T-helper 9 cell (primary cell): ENCODE measurements around the gene LTN1.
"Not testable (repeated sequence)": the region's sequence is repeated elsewhere in the genome, so short reads cannot be mapped to it uniquely, and the experiment has no call there.

Source experiments
- DNase-seq: peaks from one replicate; pipeline ENCODE4 v3.0.0-alpha.2; 2020

Gene LTN1

DNA sequence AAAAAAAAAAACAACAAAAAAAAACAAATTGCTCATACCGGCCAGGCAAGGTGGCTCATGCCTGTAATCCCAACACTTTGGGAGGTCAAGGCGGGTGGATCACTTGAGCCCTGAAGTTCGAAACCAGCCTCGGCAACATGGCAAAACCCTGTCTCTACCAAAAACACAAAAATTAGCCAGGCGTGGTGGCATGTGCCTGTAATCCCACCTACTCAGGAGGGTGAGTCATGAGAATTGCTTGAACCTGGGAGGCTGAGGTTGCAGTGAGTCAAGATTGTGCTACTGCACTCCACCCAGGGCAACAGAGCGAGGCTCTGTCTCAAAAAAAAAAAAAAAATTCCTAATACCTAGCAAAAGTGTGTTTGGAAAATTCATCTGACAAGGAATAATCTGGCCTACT, 4.5 kb downstream of the LTN1 start:
- DNase-seq, result not testable (repeated sequence)

DNA sequence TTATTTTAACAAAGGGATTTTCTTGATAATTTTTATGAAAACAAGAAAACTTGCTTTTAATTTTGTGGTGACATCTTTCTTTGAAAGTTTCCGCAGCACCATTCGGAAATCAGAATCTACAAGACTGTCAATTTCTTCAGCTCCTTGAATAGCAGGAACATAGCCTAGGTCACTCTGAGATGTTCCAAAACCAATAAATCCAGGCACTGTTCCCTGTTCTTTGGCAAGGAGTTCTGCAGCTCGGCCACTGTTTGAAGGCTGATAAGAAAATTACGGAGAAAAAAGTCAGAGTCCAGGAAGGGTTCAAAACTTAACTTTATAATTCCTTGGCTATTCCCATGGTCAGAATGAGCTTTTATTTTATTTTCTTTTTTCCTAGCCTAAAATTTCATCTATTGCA, 6.0 kb downstream of the LTN1 start:
- DNase-seq, result no peak

DNA sequence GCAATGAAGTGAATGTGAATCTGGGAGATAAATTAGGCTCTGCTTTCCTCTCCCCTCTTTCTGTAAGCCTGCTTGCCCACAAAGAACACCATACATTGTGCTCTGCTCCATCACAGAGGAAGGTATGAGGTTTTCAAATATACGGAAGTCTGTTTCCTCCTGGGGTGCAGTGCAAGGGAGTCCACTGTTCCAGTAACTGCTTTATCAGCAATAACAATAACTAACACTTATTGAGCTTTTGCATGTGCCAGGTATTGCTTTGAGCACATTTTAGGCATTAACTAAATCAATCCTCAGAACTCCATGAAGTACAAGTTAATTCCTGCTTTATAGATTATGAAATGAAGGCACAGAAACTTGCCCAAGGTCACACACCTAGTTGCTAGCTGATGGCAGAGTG, 10.0 kb downstream of the LTN1 start:
- no peak for DNase-seq

DNA sequence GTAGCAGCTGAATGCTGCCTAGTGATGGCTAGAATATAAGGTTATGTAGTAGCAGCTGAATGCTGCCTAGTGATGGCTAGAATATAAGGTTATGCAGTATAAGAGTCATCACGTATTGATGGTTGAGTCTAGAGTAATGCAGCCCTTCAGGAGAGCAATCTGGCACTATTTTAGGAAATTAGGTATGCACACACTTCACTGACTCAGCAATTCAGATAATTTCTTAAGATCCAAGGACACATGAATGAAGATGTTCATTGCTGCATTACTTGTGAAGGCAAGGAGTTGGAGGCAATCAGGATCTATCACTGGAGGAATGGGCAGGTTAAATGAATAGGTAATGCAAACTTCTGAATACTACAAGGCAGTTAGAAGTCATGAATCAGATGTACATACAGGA, 13.6 kb downstream of the LTN1 start:
- no peak for DNase-seq

DNA sequence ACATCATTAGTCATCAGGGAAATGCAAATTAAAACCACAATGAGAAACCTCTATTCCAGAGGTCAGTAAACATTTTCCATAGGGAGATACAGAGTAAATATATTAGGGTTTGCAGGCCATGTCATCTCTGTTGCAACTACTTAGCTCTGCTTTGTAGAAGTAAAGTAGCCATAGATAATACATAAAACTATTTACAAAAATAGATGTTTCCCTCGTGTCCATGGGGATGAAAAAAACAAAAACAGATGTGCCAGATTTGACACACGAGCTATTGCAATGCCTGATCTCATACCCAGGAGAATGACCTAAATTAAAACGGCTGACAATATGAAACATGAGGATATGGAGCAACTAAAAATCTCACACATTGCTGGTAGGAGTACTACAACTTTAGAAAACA, 17.3 kb downstream of the LTN1 start:
- no peak for DNase-seq

DNA sequence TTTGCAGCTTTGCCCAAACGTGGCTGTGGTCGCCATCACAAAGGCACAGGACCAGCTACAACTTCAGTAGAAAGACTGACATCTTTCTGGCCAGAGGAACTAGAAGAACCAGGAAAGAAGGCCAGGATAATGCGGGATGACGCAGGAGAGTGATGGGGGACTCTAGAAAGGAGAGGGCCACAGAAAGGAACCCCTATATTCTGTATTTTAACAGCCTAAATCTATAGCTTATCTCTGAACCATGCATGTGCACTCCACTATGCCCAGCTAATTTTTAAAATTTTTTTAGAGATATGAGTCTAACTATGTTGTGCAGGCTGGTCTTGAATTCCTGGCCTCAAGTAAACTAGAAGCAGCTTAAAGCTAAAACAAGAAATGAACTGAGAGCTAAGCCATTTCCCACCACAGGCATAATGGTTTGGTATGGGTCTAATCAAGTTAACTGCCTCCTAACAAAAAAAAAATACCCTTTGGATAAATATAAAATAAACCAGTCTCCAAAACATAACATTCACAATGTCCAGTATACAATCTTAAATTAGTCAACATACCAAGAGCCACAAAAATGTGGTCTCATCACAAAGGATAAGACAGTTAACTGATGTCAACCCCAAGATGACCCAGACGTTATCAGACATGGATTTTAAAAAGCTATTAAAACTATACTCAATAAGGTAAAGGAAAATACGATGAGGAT, 18.0 kb downstream of the LTN1 start:
- DNase-seq, result no peak

DNA sequence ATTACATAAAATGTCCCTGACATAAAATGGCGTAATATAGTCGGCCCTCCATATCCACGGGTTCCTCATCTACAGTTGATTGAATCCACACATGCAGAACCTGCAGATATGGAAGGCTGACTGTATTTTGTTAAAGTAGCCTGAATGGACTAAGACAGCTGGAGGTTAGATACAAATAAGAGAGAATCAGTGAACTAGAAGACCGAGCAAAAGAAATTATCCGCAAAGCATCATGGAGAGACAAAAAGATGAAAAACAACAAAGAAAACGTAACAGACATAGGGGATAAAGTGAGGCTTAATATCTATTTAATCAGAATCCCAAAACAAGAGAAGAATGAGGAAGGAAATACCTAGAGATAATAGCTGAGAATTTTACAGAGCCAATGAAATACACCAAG, 20.3 kb downstream of the LTN1 start:
- DNase-seq, result no peak

DNA sequence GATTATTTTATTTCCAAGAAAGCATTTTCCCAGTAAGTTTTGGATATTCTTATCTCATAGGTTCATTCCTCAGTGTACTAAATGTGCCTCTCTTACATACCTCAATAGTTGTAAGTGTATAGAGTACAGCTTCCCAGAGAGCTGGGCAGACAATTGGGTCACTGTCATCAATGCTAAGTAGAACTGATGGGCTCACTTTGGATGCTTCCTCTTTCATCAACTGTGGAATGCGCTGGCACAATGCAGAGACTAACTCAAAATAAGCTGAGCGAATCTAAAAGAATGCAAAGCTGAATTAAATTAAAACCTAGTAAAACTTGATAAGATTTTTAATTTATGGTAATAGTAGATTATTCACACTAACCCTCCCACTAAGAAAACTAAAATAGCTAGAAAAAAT, 21.5 kb downstream of the LTN1 start:
- no peak for DNase-seq

DNA sequence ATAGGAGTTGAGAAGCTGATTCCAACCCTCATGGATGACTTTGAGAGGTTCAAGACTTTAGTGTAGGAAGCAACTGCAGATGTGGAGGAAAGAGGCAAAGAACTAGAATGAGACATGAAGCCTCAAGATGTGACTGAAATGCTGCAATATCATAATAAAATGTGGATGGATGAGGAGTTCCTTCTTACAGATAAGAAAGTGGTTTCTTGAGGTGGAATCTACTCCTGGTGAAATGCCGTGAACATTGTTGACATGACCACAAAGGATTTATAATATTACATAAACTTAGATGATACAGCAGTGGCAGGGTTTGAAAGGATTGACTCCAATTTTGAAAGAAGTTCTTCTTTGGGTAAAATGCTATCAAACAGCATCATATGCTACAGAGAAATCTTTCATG, 28.8 kb downstream of the LTN1 start:
- DNase-seq, result no peak

DNA sequence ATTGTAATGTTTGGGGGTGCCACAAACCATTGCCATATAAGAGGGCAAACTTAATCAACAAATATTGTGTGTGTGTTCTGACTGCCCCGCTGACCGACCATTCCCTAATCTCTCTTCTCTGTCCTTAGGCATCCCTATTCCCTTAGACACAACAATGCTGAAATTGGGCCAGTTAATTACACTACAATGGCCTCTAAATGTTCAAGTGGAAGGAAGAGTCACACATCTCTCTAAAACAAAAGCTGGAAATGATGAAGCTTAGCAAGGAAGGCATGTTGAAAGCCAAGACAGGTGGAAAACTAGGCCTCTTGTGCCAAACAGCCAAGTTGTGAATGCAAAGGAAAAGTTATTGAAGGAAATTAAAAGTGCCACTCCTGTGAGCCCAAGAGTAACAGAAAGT, 30.2 kb downstream of the LTN1 start:
- DNase-seq, result no peak

DNA sequence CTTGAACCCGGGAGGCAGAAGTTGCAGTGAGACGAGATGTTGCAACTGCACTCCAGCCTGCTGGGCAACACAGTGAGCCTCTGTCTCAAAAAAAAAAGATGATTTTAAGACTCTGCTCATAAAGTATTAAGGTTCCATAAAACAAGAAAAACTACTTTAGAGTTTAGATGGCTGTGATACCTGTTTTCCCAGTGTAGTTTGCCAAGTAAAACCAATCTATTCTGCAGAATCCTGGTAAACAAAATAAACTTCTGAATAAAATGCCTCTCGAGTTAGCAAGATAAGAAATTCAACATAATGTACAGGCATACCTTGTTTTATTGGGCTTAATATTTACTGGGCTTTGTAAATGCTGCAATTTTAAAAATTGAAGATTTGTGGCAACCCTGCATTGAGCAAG, 30.8 kb downstream of the LTN1 start:
- DNase-seq, result no peak

DNA sequence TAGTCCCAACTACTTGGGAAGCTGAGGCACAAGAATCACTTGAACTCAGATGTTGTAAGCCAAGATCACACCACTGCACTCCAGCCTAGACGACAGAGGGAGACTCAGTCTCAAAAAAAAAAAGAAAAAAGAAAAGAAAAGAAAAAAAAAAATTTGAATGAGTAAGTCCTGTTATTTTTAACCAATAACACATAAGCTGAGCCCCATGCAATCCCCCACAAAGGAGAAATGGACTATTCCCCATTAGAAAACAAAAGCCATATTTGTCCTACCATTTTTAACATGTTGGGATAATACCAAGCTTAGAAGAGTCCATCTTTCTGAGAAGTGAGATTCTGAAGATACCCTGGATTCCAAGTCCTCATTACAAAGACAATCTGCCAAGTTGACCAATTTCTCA, 32.4 kb downstream of the LTN1 start:
- no peak for DNase-seq

DNA sequence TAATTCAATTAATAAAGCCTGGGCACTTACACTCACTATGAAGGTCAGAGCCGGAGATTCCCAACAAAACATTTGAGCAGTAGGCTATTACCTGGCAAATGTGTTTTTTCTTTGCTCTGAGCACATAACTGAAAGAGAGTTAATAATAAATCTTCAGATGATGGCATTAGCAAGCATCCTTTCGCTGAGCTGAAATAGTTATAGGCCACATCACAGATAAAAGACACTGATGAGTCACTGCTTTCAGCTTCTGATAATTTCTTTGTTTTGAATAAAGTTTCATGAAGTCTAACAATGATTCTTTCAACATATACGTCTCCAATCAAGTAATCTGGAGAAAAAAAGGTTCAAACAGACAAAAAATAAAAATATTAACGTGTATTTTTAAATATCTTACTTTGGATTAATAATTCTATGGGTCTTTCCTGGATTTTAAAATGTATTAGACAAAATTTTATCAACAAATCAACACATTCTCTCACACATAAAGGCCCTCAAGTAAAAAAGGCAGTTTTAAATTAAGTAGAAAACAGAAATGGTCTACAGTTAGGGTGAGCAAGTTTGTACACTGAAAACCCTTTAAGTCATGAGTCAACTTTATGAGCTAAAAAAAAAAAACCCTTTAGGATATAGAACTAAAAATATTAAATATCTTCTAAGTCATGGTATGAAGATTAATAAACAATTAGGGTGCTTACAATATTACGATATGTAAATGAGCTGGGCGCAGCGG, 33.1 kb downstream of the LTN1 start:
- DNase-seq, result no peak

DNA sequence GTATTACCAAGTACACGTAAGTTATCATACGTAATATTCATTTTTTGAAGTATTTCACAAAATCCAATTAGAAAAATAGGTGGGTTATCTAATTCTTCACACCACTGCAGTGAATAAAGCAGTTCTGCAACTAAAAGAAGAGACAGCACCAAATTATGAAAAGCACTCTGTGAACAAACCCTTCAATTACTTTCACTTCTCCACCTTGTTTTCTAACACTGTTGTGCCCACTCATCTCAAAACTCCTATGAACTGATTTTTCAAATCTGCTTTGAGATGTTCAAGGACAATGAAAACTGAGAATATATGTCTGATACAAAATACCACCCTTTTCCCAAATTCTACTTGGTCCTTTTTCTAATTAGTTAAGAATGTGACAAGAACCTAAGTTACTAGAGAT, 39.4 kb downstream of the LTN1 start:
- no peak for DNase-seq

DNA sequence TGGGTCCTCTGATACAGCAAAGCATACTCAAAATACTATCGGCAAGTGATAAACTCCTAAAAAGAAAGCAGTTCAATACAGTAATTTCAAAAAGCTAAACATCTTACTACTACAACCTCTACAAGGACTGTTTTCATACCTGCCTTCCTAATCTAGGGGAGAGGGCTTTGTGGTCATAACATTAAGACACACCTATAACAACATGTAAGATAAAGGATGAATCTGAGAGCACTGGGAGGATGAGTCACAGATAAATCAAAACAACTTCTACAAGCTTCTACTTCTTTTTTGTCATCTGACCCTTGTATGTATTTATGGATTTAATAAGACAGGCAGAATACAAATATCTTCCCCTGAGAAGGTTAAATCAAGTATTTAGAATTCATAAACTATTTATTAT, 40.0 kb downstream of the LTN1 start:
- DNase-seq, result no peak

DNA sequence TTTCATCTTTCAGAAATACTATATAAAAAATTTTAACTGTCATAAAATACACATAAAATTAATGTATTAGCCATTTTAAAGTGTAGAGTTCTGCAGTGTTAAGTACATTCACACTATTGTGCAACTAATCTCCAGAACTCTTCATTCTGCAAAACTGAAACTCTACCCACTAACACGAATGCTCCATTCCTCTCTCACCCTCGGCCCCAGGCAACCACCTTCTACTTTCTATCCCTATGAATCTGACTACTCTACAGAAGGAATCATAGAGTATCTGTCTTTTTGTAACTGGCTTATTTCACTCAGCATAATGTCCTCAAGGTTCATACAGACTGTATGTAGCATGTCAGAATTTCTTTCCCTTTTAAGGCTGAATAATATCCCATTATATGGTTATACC, 43.4 kb downstream of the LTN1 start:
- no peak for DNase-seq

DNA sequence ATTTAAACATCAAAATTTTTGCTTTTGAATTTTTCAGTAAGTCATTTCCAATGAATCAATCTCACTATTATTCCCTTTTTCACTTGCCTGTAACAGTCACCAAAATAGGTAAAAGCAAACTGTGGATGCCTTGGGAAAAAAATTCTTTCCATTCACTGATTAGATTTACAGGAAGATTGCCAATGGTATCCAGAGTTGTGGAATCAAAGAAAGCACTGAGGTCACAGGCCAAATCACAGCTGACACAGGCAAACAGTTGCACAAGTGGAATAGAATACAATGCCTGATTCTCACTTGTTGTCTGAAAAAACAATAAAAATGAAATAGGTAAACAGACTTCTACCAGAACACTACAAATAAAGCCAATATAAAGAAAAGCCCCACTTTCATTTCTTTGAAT, 48.4 kb downstream of the LTN1 start:
- DNase-seq, result no peak

DNA sequence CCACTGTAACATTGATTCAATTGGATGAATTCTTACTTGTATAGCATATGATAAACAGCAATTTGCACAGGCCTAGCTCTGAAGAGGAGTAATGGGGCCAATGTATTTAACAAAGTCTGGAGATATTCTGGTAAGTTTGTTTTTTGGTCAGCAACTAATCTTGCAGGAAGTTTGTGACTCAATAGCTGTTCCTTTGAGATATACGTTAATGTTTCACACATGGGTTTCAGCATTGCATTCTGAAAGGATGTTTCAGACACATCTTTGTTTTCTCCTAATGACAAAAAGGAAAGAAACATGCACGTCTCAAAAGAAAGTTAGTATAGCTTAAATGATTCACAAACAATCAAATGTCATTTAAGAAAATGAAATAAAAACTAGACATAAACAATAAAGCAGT, 49.0 kb downstream of the LTN1 start:
- no peak for DNase-seq

DNA sequence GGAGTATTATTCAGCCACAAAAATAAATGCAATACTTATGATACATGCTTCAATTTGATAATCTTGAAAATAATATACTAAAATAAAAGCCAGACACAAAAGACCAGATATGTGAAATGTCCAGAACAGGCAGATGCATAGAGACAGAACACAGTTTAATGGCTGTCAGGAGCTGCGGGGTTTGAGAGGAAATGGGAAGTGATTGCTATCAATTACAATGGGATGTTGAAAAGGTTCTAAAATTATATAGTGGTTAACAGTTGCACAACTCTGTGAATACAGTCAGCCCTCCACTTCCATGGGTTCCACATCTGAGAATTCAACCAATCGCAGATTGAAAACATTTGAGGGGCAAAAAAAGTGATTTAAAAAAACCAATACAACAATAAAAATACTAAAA, 54.0 kb downstream of the LTN1 start:
- no peak for DNase-seq

DNA sequence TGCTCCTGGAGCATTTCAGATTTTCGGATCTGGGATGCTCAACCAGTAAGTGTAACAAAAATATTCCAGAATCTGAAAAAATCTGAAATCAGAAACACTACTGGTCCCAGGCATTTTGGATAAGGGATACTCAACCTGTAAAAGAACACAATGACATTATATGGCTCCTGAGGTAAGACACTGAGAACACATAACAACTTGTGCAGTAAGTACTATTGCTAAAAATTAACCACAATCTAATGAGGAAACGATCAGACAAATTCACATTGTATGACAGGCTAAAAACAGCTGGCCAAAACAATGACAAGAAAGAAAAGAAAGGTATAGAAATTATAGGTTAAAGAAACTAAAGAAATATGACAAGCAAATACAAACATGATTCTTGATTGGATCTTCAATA, 54.9 kb downstream of the LTN1 start:
- no peak for DNase-seq

DNA sequence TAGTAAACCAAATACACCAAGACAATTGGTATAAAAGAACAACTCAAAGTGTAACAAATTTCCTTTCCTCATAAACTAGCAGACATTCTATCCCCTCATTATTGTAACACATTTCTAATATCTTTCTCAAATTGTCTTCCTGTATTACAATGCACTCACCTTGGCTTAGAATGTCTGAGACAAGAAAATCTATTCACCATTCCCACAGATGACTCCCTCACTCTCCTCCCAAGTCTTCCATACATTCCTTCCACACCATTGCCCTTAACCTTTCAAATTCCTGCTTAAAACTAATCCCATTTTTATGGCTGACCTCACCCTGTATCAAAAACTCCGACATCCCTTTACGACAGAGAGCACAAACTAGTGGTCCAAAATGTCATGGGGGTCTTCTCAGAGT, 56.0 kb downstream of the LTN1 start:
- DNase-seq, result no peak

DNA sequence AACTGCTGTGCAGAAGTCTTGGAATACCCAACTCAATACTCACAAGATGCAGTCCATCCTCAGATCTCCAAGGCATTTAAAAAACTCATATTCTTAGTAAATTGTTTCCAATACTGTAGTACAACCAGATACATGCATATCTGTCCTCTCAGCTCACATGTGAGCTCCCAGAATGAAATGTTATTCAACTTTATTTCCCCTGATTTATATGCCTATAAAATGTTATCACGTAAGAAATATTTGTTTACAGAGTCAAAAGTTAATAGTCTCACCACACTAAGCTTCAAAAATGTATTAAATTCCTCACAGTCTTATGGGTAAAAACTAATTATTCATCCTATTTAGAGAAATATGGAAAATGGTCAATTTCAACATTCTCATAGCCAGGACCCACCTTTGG, 56.6 kb downstream of the LTN1 start:
- no peak for DNase-seq

DNA sequence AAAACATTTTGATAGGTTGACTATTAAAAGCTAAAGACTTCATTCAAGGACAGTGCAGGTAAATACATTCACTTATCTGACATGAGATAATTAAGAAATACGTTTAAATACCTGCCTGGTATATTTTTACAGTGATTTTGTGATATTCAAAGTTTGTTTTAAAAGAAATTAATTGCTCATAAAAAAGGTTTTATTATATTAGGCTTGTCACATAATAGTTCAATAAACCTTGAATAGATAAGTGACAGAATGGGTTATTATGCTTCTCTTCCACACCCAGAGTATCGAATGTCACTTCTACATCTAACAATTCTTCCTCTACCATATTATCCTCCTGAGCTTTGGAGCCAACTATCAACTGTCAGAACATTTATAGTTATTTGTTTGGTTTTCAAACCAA, 60.0 kb downstream of the LTN1 start:
- no peak for DNase-seq

DNA sequence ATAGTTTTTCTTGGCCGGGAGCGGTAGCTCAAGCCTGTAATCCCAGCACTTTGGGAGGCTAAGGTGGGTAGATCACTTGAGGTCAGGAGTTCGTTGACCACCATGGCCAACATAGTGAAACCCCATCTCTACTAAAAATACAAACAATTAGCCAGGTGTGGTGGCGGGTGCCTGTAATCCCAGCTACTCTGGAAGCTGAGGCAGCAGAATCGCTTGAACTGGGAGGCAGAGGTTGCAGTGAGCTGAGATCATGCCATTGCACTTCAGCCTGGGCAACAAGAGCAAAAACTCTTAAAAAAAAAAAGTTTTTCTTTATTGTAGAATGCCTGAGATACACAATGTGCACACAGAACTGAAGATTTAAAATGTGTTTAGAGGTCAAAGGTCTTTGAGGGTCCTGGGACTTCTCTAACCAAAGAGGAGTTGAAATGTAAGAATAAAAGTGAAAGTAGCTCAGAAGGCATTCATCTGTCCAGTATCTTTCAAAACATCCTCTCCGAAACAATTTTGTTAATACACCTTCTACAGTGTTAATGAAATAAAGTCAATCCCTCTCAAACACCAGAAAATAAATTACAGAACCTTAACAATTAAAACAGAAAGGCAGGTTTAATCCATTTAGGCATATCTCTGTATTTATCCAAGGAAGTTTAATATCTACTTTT, 60.8 kb downstream of the LTN1 start:
- not testable (repeated sequence) for DNase-seq
